GM21423 (cell line): ENCODE measurements around the gene TPPP2.

Experiments used
- ATAC-seq: cut with Tn5 transposase; IDR thresholded peaks from one replicate; pipeline ENCODE4 v1.9.1; 2021; ENCODE audit warnings: mild to moderate bottlenecking, moderate library complexity; ENCODE audit not compliant: unreplicated experiment

Gene TPPP2

DNA sequence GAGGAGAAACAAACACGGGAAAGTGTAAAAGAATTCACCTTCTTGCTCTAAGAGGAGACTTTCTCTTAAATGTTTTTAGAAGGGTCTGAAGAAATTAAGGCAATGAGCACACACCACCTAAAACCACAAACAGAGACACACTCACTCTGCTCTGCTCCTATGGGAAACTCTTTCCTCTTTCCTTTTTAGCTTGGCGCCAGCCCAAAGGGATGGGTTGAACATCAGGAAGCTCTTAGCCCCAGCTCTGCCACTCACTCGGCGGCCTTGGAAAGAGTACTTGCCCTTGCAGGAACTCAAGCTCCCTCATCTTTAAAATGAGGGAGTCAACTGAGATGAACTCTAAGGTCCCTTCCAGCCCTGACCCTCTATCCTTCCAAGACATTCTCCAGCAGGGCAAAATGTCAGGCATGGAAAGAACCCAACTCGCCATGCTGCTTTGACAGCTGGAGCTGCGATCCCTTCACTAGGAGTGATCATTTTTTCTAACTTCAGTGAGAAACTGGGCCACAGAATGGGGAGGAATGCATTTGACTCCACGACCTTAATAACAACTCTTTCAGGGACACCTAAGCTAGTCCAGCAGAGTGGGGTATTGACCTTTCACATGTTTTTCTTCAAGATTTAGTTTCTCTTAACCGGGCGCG, 26.6 kb downstream of the TPPP2 start:
- no peak for ATAC-seq

DNA sequence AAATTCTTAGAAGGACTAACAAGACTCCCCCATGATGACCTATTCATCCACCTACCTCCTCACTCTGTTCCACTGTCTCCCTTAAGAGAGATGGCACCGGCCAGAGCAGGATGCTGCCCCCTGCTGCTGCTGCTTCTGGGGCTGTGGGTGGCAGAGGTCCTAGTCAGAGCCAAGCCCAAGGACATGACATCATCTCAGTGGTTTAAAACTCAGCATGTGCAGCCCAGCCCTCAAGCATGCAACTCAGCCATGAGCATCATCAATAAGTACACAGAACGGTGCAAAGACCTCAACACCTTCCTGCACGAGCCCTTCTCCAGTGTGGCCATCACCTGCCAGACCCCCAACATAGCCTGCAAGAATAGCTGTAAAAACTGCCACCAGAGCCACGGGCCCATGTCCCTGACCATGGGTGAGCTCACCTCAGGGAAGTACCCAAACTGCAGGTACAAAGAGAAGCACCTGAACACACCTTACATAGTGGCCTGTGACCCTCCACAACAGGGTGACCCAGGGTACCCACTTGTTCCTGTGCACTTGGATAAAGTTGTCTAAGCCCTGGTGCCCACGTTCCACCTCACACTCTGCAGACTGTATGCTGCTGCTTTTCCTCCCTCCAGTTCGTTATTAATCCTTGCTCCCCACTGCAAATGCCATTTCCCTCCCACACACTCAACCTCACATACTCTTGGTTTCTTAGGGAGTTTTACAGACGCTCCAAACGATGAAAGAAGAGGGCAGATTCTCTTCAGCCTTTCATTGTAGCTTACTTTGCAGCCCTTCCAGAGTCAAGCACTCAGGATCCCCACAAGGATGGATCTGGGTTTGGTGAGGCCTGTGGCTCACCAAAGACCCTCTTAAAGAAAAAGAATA, 28.0 kb downstream of the TPPP2 start, which contains the start of gene RNASE8:
Gene RNASE8 (plus strand): TSS at position 20 of the 873 bp plus-strand sequence. CDS start 71 bp downstream, at position 91.
- no peak for ATAC-seq

DNA sequence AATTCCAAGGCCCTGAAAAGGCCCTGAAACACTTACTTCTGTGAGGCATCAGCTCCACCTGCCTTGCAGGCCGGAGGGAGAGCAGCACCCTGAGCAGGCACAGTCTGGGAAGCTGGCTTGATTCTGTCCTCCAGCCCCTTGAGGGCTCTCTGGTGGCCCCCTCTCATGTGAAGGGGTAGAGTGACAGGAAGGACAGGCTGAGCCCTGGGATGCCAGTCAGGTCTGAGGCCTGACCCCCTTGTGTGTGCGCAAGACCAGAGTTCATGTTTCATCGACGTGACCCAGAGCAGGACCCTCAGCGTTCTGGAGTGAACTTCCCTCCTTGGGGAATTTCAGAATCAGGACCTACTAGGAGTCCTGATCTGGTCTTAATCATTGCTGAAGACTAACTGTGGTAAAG, 28.9 kb downstream of the TPPP2 start:
- ATAC-seq, result no peak

DNA sequence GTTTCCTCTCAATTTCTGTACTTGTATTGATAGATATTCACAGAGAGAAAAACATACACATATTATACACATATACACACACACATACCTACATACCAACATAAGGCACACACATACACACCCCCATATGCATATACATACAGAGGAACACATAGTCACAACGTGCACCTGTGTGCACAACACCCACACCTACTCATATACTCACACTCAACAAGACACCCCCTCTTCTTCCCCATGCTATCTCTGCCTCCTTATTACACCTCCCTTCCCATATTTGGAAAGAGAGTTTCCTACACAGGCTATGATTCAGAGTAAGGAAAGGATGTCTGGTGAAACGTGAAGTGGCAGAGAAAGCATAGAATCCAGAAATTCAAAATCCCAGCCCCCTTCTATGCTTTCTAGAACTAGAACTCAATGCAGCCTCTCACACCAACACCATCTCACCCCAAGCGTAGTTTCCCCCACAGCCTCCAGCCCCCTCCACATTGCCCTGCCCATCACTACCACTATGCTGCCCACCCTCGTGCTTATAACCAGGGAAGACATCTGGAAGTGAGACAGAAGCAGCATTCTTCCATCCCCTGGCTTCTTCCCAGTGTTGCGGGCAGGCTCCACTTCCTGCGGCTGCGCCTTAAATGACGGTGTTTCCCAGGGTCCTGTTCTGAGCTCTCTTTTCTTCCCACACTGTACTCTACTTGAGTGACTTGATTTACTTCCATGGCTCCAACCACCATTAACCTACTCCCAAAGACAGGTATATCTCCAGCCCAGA, 30.0 kb downstream of the TPPP2 start:
- no peak for ATAC-seq

DNA sequence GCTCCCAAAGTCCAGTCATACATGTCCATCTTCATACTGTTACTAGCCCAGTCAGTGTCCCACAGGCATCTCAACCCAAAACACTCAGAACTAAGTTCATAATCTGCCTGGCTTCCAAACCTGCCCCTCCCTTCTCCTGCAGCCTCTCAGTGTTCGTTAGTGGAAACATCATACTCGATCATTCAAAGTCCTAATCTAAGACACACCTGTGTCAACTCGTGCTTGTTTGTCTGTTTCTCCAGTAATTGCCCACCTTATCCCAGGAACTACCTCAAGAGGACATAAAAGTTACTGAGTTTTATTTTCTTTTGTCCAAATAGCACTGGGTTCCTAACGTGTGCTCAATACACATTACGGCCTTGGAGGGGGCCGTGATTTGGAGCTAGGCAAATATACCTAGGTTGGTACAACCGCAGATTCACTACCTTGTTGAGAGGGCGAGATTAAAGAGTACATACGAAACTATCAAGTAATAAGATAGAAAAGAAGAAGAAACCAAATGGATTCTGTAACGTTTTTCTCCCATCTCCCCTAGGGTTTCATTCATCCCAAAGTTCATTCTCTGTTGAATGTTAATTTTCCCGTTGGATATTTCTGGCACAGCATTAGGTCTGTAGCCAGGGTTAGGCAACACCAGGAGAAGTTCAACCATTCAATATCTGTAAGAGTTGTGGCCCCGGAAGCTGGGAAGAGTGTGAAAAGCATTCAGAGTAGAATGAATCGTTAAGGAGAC, 30.8 kb downstream of the TPPP2 start:
- ATAC-seq, result no peak

DNA sequence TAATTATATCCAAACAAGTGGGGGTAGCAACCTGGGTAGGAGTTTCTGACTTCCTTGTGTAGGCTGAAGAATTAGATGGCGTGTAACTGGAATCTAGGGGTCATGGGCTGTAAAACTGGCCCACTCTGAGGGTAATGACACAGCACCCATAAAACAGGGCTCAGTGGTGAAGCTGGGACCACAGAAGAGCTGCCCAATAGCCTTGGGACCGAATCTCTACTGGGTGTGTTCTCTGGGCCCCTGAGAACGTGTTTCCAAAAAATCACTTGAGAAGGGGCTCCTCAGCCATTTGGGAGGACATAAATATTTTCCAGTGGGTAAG, 31.3 kb downstream of the TPPP2 start:
- ATAC-seq, result no peak

DNA sequence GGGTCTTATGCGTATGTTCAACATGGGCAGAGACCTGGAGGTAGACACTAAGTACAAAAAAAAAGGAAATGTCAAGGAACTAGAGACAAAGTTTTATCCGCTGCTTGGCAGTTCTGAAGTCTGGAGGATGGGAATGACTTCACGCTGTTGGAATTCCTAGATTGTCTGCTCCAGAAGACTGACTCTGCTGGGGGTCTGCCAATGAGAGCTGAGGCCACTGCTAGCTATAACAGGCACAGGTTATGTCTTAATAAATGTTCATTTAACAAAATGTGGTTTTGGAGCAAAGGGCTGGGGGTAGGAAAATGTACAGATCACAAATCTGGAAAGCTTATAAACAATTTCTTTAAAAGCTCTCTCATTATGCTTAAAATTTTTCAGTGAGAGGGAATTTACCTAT, 33.5 kb downstream of the TPPP2 start:
- no peak for ATAC-seq

DNA sequence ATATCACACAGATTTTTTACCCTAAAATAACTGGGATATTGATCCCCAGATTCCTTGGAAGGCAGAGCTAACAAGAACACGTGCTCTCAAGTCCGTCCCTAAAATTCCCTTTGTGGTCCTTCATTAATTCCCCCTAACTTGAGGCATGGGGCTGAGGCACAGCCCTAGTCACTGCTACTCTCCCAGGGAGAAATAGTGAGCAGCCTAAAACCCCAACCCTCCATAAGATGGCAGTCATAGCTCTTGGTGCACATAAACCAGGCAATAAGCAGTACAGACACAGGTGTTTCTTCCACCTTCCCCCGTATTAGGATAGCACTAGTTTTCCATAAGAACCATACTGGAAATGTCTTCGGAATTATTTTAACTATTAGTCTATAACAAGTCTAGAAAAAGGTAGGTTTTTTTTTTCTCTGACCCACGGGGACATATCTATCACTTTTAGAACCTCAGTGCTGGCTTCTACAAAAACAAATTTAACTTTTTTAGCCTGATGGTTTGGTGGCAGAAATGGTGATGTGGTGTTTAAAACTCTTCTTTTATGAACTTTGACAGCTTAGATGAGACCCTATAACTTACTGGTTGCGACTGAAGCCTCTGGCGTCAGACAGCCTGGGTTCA, 37.0 kb downstream of the TPPP2 start:
- ATAC-seq, result no peak

DNA sequence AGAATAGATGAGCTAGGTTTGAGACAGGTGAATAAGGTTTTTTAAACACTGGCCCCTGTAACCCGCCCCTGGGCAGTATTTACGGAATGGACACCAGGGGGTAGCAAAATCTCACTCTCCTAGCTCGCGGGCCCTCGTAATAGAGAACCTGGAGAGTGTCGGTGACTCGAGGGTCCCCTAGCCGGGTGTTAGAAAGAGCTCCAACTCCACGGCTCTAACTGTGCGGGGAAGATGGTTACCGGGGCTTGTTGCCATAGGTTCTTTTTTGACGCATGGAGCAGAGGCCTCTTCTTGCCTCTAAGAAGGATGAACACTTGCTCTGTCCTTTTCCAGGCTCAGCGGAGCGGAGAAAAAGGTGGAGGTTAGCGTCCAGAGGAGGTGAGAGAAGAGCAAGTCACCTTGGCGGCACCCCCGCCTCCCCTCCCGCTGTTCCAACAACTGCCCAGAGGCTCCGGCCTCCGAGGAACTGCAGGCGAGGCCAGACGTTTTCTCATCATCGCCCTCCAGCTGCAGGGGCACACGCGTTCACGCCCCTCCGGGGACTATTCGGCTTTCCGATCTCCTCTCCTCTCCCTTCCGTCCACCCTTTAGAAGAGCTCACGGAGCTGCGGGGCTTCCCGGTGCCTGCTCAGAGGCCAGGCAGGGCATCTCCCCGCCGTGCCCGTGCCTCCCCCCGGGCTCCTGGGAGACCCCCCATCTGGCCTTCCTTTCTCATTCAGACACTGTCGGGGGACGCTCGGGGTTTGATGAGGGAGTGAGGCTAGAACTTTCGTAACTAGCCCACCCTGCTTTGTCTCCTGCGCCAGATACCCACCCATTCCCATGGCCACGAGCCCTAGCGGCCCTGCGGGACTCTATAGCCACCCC, 38.7 kb downstream of the TPPP2 start:
- ATAC-seq, result no peak

DNA sequence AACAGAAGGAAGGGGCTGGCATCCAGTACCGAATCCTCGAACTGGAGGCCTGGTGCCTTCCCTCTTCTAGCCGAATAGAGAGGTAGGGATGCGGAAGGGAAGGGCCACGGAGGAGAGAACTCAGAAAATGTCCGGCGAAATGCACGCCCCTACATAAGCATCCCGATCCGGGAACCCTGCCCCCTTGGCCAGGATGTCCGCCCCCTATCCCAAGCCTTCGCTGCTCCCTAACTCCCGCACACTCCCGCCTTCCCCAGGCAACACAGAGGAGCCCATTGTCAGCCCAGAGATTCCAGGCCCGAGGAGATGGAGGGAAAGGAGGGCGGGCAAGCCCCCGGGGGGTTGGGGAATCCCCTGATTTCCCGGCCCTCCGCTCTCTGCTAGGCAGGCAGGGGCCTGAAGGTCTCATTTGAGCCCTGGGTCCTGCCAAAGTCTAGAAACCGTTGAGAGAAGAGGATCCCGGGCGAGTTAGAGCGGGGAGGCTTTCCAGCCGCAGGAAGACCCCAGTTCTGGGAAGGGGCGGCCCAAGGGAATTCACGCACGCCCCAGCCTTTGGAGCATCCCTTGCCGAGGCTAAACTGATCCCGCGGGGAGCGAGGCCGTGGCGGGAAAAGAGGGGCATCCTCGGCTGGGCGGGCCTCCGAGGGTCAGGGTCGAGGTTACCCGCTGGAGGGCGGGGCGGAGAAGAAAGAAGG, 39.5 kb downstream of the TPPP2 start:
- ATAC-seq, result no peak

DNA sequence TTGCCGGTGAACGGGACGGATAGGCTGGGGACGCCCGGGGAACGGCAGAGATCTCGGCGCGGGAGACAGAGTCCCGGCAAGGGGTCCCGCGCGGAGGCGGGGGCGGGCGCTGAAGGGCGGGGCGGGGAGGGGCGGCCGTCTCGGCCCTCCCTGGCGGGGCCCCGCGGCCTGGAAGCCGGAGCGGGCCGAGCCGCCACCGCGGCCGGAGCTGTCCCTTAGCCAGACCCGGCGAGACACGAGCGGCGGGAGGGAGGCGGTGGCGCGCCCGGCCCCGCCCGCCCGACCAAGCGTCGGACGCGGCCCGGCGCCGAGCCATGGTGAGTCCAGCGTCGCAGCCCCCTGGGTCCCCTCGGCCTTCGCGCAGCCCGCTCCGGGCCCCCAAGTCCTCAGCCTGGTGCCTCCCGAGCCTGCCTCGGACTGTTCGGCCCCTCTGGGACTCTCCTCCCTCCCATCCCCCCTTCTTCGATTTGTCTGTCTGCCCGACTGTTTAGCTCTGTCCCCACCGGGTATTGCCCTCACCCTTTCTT, 40.1 kb downstream of the TPPP2 start, which contains the start of gene ARHGEF40:
Gene ARHGEF40 (plus strand): TSS at position 222 of the 527 bp plus-strand sequence. CDS start 93 bp downstream, at position 315.
- ATAC-seq, result no peak

DNA sequence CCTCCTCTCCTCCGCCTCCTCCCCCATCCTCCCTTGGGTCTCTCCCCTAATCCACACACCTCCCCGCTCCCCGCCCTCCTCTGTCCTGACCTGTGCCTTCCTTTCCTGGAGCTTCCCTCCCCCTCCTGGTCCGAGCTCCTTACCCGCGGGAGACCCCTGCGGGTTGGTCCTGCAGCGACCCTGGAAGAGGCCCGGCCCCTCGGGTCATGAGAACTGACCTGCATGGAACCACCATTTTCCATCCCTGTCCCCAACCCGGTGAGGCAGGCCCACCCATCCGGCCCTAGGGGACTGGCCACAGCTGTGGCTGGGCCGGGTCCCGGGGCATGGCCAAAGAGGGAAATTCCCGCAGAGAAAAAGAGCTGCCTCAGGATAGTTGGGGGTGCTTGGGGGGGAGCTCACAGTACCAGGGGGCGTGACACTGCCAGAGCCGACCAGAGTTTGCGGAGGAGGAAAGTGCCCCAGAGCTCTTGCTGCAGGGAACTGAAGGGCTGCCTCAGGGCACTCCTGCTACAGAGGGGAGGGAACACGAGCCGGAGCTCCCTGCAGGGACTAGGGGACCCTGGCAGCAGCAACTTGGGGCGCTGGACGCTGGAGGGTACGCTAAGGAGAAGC, 40.7 kb downstream of the TPPP2 start:
- peak; percentile 6 for ATAC-seq

DNA sequence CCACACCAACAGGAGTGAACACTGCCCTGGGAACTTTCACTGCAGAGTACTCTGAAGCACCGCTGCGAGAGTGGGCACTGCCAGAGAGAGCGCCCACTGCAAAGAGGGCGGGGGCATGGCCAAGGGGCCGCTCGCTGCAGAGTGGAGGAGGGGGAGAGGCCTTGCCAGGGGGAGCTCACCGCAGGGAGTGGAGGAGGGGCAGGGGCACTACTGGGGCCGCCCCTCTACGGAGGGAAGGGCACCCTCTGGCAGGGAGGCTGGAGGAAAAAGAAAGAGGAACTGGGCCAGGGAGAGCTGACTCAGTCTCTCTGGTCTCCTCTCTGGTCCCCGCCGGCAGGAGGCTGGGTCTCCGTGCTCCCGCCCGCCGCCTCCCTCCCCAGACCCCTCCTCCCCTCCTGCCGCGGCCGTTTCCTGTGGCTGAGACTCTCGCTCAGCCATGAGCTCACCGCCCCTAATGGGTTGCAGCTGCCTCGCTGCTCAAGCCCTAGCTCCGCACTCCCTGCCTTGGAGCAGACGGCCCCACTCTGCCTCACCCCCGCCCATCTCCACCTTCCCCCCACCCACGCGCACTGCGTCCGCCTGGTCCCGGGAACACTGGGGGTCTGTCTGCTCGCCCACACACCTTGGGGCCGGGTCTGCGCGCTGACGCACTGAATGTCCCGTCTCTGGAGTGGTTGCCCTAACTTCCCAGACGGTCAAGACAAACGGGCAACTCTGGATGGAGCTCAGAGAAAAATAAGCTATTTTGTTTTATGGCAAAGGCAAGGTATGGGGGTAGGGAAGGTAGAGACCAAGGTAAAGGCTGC, 41.4 kb downstream of the TPPP2 start:
- ATAC-seq, result peak; percentile 70

DNA sequence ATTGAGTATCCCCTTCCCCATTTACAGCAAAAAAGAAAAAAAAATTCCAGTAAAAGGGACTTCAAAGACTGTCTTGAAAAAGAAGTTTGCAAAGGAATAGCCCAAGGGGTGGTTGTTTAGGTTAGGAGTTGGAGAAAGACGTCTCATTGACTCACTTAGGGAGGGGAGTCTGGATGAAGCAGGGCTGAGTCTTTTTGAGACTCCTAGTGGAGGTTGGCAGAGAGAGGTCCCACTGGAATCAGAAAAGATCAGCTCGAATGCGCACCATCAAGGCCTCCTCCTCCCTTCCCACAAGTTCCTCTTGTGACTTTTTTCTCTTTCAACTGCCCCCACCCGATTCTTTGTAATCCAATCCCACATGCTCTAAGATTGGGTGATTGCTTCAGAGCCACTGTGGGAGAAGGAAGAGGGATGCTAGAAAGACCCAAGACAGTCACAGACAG, 42.0 kb downstream of the TPPP2 start:
- no peak for ATAC-seq

DNA sequence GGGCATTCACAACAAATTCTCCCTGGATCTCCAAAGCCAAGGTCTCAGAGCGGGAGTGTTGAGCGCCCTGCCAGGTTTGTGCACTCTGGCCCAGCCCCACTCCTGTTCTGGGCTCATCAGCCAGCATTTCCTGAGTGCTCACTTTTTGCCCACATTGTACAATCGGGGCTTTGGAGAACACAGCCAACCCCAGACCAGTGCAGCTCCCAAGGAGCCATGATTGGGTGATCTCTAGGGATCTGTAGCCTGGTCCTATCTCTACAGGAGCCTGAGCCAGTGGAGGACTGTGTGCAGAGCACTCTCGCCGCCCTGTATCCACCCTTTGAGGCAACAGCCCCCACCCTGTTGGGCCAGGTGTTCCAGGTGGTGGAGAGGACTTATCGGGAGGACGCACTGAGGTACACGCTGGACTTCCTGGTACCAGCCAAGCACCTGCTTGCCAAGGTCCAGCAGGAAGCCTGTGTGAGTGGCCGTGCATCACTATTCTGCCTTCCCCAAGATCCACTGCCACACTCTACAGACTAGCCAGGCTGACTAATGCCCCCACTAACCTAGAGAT, 42.8 kb downstream of the TPPP2 start:
- no peak for ATAC-seq

DNA sequence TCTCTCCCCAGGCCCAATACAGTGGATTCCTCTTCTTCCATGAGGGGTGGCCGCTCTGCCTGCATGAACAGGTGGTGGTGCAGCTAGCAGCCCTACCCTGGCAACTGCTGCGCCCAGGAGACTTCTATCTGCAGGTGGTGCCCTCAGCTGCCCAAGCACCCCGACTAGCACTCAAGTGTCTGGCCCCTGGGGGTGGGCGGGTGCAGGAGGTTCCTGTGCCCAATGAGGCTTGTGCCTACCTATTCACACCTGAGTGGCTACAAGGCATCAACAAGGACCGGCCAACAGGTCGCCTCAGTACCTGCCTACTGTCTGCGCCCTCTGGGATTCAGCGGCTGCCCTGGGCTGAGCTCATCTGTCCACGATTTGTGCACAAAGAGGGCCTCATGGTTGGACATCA, 43.9 kb downstream of the TPPP2 start:
- ATAC-seq, result no peak
